PC-9 (cell line): ENCODE measurements around the gene EDAR. TPM values are rescaled to one million over a fixed set of nuclear protein-coding genes. Genes with fewer than 3 reads are reported as not detected.

Experiments used
- BruUV-seq: library from RNA; stranded (reverse); fragments of 400-500 nt; replicated peaks from 2 replicates; lab custom pipeline; 2021; lab: Mats Ljungman, UMichigan
- CTCF ChIA-PET: fragments of 300-600 bp; sonication (Branson Sonifier 250); formaldehyde crosslinking; loops from one replicate; lab custom pipeline; 2022; ENCODE audit warnings: antibody characterized with exemption; lab: Charles Lee
- POLR2A ChIA-PET: fragments of 300-600 bp; sonication (Branson Sonifier 250); formaldehyde crosslinking; loops from one replicate; lab custom pipeline; 2022; ENCODE audit warnings: antibody characterized with exemption; ENCODE audit not compliant: unreplicated experiment; lab: Charles Lee
- DNase-seq, 2 experiments: peaks; one replicate each; pipeline versions ENCODE4 v3.0.0 to v3.0.0-alpha.2; 2015 to 2022; ENCODE audit warnings: mixed read lengths in 1 of 2
- H2AFZ ChIP-seq: fragments of 200-600 bp; sonication (generic); 2 replicates; pipeline ENCODE4 v1.8.1; 2017; ENCODE audit warnings: antibody characterized with exemption
- H3F3A ChIP-seq: fragments of 200-600 bp; sonication (generic); 2 replicates; pipeline ENCODE4 v1.8.1; 2017; ENCODE audit warnings: antibody characterized with exemption, mild to moderate bottlenecking, low read depth; ENCODE audit not compliant: insufficient read depth
- H3K27ac ChIP-seq: fragments of 200-600 bp; sonication (generic); 2 replicates; pipeline ENCODE4 v1.6.1; 2016; ENCODE audit warnings: mixed run types
- H3K27me3 ChIP-seq: fragments of 200-600 bp; sonication (generic); 2 replicates; pipeline ENCODE4 v1.6.1; 2016; ENCODE audit warnings: low read depth, mixed run types; ENCODE audit not compliant: insufficient read depth
- H3K36me3 ChIP-seq: fragments of 200-600 bp; sonication (generic); 2 replicates; pipeline ENCODE4 v1.6.1; 2016; ENCODE audit warnings: low read depth, mixed run types
- H3K4me1 ChIP-seq: fragments of 200-600 bp; sonication (generic); replicated peaks from 2 replicates; pipeline ENCODE4 v1.6.1; 2016; ENCODE audit warnings: mixed run types; ENCODE audit not compliant: insufficient read depth
- H3K4me2 ChIP-seq: fragments of 200-600 bp; sonication (generic); 2 replicates; pipeline ENCODE4 v1.6.1; 2017; ENCODE audit warnings: mixed run types
- H3K4me3 ChIP-seq: fragments of 200-600 bp; sonication (generic); 2 replicates; pipeline ENCODE4 v1.6.1; 2016; ENCODE audit warnings: mixed run types
- H3K79me2 ChIP-seq: fragments of 200-600 bp; sonication (generic); 2 replicates; pipeline ENCODE4 v1.6.1; 2017; ENCODE audit warnings: low read depth, mixed run types
- H3K9me2 ChIP-seq: fragments of 200-600 bp; sonication (generic); 2 replicates; pipeline ENCODE4 v1.8.1; 2017; ENCODE audit warnings: mild to moderate bottlenecking; ENCODE audit not compliant: insufficient read depth
- H3K9me3 ChIP-seq: fragments of 200-600 bp; sonication (generic); 2 replicates; pipeline ENCODE4 v1.8.1; 2016; ENCODE audit warnings: low read depth; ENCODE audit not compliant: insufficient read depth
- H4K20me1 ChIP-seq: fragments of 200-600 bp; sonication (generic); 2 replicates; pipeline ENCODE4 v1.8.1; 2017; ENCODE audit not compliant: insufficient read depth
- EZH2 ChIP-seq: fragments of 200-600 bp; sonication (generic); IDR thresholded peaks from 2 replicates; pipeline ENCODE4 v1.8.0; 2017; ENCODE audit warnings: antibody characterized with exemption, low read depth
- intact Hi-C: fragments of 100-400 bp; cut with micrococcal nuclease; formaldehyde crosslinking; loops from one replicate; pipeline ENCODE4 v1.10.0; 2022; ENCODE audit not compliant: unreplicated experiment
- total RNA-seq: library from RNA; stranded (reverse); gene quantifications from 2 replicates; pipeline ENCODE4 v1.2.3, GENCODE V29; 2021
- TF ChIP-seq, protein P1 (sequence below): fragments of 200-600 bp; sonication (generic); conservative IDR thresholded peaks from 2 replicates; pipeline ENCODE4 v1.6.1; 2017; ENCODE audit warnings: mixed run types, antibody characterized with exemption, mild to moderate bottlenecking, moderate library complexity

The EDAR gene
- total RNA-seq, 1 experiment from 2014 or later: not detected

DNA sequence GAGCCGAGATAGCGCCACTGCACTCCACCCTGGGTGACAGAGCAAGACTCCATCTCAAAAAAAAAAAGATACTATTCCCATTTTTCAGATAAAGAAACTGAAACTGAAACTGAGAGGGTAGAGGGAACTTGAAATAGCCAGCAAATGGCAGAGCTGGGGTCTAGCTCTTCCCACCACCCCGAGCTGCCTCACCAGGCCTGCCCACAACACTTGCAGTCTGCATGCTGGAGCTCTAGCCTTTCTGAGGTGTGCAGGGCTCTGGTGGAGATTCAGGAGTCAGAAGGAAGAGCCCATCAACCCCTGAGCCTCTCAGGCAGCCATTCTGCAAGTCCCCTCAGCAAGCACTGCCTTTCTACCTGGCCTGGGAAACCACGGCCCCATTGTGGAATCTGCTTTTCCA lies 14.3 kb downstream of the EDAR start:
- Histone ChIP-seq H3K36me3 (no peaks in the 10 kb centered on the region), H3K9me2 (no peaks in the 10 kb centered on the region), H3K27me3 (no peaks in the 10 kb centered on the region), H3K27ac (no peak overlapping the region), H3K4me3 (no peak overlapping the region), H3K9me3 (no peaks in the 10 kb centered on the region), H3K4me1 (peaks cover 37% of the 10 kb centered on the region), H4K20me1 (no peaks in the 10 kb centered on the region), H3K4me2 (no peak overlapping the region), H3K79me2 (no peaks in the 10 kb centered on the region), H3F3A (peaks cover 27% of the 10 kb centered on the region), H2AFZ (no peak overlapping the region)
- no peak for DNase-seq
- BruUV-seq: no TSS peak
- intact Hi-C loops: no loop called here
- ChIA-PET CTCF (no interaction called here), POLR2A (no interaction called here)
- no peak for TF ChIP-seq EZH2
- TF ChIP-seq, protein P1, sequence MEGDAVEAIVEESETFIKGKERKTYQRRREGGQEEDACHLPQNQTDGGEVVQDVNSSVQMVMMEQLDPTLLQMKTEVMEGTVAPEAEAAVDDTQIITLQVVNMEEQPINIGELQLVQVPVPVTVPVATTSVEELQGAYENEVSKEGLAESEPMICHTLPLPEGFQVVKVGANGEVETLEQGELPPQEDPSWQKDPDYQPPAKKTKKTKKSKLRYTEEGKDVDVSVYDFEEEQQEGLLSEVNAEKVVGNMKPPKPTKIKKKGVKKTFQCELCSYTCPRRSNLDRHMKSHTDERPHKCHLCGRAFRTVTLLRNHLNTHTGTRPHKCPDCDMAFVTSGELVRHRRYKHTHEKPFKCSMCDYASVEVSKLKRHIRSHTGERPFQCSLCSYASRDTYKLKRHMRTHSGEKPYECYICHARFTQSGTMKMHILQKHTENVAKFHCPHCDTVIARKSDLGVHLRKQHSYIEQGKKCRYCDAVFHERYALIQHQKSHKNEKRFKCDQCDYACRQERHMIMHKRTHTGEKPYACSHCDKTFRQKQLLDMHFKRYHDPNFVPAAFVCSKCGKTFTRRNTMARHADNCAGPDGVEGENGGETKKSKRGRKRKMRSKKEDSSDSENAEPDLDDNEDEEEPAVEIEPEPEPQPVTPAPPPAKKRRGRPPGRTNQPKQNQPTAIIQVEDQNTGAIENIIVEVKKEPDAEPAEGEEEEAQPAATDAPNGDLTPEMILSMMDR: no peak

DNA sequence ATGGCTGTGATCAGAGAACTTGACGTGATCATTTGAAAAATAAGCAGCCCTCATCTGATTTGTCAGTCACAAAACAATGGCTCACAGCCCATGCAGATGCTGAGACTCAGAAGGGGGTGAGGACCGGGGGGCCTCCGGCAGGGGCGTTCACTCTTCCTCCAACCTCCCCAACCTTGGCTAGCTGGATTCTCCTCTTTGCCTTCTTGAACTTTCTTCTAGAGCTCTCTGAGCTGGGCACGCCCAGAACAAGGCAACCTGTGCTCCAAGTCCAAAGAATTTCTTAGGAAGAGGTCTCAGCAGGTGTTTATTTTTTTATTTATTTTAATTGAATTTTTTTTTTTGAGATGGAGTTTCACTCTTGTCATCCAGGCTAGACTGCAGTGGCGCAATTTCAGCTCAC lies 16.4 kb downstream of the EDAR start:
- Histone ChIP-seq H3K27ac (peak overlapping the region; percentile 82), H3K4me3 (peak overlapping the region; percentile 30; the same call in 1 of the 2 replicates), H3K79me2 (no peaks in the 10 kb centered on the region), H2AFZ (no peak overlapping the region; the same call in 1 of the 2 replicates), H3K4me1 (peaks cover 52% of the 10 kb centered on the region), H3K9me3 (no peaks in the 10 kb centered on the region), H3K27me3 (no peaks in the 10 kb centered on the region), H3F3A (peaks cover 27% of the 10 kb centered on the region), H4K20me1 (no peaks in the 10 kb centered on the region), H3K9me2 (no peaks in the 10 kb centered on the region), H3K4me2 (peak overlapping the region; percentile 68), H3K36me3 (no peaks in the 10 kb centered on the region)
- DNase-seq: no peak
- BruUV-seq: no TSS peak
- ChIA-PET CTCF (no interaction called here), POLR2A (no interaction called here)
- no peak for TF ChIP-seq EZH2
- TF ChIP-seq, protein P1: no peak
- intact Hi-C loops: no loop called here

- peak; percentile 76 to 87 for DNase-seq
- Histone ChIP-seq H2AFZ (peak overlapping the region; percentile 58; the same call in 1 of the 2 replicates), H3K4me3 (peak overlapping the region; percentile 30; the same call in 1 of the 2 replicates), H3K27ac (peak overlapping the region; percentile 82), H3K4me1 (peaks cover 52% of the 10 kb centered on the region), H3K79me2 (no peaks in the 10 kb centered on the region), H3K9me3 (no peaks in the 10 kb centered on the region), H3K9me2 (no peaks in the 10 kb centered on the region), H3K36me3 (no peaks in the 10 kb centered on the region), H3F3A (peaks cover 27% of the 10 kb centered on the region), H3K4me2 (peak overlapping the region; percentile 68), H3K27me3 (no peaks in the 10 kb centered on the region), H4K20me1 (no peaks in the 10 kb centered on the region)
- intact Hi-C loops: no loop called here
- TF ChIP-seq EZH2: no peak
- TF ChIP-seq, protein P1: no peak
- BruUV-seq: TSS peak; percentile 55
- ChIA-PET POLR2A (interaction anchor here (0.7 kb wide), 2 partner anchors 22 to 41 kb away, joined by 3 read pairs; no protein-coding TSS in a partner anchor), CTCF (no interaction called here)
Measured at GRCh38 chr2:108971661-108972566, 17.1 kb downstream of the EDAR start.
